GM12801 (cell line): ENCODE measurements around the gene STAT3.

Experiments
- CTCF ChIP-seq: IDR thresholded peaks from one replicate; pipeline ENCODE4 v1.5.1; 2011; ENCODE audit warnings: control low read depth; ENCODE audit not compliant: insufficient read length; ENCODE audit errors: extremely low read depth

Gene STAT3

GRCh38 chr17:42347606-42348005 is 40.6 kb downstream of the STAT3 start:
- no peak for TF ChIP-seq CTCF

GRCh38 chr17:42347198-42347597 is 41.0 kb downstream of the STAT3 start:
- no peak for TF ChIP-seq CTCF

DNA sequence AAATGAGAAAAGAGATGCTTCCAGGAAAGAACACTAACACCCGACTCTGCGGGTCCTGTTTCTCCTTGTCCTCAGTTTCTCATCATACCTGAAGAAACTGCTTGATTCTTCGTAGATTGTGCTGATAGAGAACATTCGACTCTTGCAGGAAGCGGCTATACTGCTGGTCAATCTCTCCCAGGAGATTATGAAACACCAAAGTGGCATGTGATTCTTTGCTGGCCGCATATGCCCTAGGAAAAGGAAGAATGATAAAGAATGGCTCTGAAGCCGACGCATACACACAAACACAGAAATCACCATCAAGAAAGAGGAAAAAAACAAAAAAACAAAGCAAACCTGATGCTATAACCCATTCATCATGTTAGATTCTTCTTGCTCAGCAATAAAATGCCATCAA is 41.8 kb downstream of the STAT3 start:
- no peak for TF ChIP-seq CTCF

- no peak for TF ChIP-seq CTCF
Measured at GRCh38 chr17:42345396-42346073, 42.7 kb downstream of the STAT3 start.

DNA sequence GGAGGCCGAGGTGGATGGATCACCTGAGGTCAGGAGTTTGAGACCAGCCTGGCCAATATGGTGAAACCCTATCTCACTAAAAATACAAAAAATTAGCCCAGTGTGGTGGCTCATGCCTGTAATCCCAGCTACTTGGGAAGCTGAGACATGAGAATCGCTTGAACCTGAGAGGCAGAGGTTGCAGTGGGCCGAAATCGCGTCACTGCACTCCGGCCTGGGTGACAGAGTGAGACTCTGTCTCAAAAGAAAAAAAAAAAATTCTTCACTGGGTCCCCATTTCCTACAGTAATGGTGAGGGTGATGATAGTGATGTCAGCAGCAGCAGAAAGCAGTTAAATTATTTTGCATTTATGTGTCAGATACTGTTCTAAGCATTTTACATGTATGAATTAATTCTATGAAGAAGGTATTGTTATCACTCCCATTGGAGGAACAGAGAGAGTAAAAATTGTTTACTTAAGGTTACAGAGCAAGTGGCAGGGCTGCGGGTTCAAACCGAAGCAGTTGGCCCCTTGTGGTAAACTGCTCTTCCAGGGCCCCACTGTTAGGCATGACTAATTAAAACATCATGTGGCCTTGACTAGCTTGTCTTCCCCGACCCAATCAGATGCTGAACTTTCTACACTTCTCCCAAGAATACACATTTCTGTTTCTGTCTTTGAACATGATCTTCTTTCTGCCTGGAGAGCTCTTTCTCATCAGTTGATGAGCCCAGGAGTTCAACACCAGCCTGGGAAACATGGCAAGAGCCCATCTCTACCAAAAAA is 45.8 kb downstream of the STAT3 start:
- TF ChIP-seq CTCF = no peak

DNA sequence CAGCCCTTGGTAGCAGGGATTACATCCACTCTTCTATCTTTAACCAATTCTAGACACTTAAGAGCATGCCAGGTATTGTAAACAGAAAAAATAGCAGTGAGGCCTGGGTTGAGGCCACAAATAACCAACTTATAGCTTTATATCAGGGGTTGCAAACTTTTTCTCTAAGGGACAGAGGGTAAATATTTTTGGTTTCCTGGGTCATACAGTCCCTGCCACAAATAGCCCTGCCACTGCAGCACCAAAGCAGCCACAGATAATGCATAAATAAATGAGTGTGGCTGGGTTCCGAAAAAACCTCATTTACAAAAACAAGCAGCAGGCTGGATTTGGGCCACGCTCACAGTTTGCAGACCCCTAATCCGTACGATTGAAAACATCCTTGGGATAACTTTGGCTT is 46.7 kb downstream of the STAT3 start:
- TF ChIP-seq CTCF = no peak

- TF ChIP-seq CTCF = no peak
Measured at GRCh38 chr17:42340691-42341127, 47.5 kb downstream of the STAT3 start.
